ENCODE results near the gene NOB1.
A peak's percentile ranks its signal among the peaks of the same experiment; 100 is the strongest.
"Not testable (repeated sequence)": the region's sequence is repeated elsewhere in the genome, so short reads cannot be mapped to it uniquely, and the experiment has no call there.

The NOB1 gene

GRCh38 chr16:69761983-69762813 is 7.5 kb upstream of the NOB1 start, which contains the start of gene WWP2:
TSS of gene WWP2 (plus strand) at chr16:69762332. CDS start at chr16:69787011, 24,679 bp downstream.
- DNase-seq (ENCODE audit: low read depth), result peak; percentile 63

GRCh38 chr16:69757375-69757774 is 2.6 kb upstream of the NOB1 start:
- not testable (repeated sequence) for DNase-seq (ENCODE audit: low read depth)

- no peak for DNase-seq (ENCODE audit: low read depth)
Measured at GRCh38 chr16:69756705-69757104, 2.0 kb upstream of the NOB1 start.

- DNase-seq (ENCODE audit: low read depth), result no peak
Measured at GRCh38 chr16:69754143-69754468, 620 bp downstream of the NOB1 start.

GRCh38 chr16:69748694-69749345 is 5.9 kb downstream of the NOB1 start:
- DNase-seq (ENCODE audit: low read depth), result no peak

GRCh38 chr16:69747115-69747514 is 7.6 kb downstream of the NOB1 start:
- DNase-seq (ENCODE audit: low read depth), result no peak

- no peak for DNase-seq (ENCODE audit: low read depth)
Measured at GRCh38 chr16:69745959-69746358, 8.8 kb downstream of the NOB1 start.

- DNase-seq (ENCODE audit: low read depth), result no peak
Measured at GRCh38 chr16:69745232-69745612, 9.5 kb downstream of the NOB1 start.

- no peak for DNase-seq (ENCODE audit: low read depth)
Measured at GRCh38 chr16:69744363-69745231, 10.1 kb downstream of the NOB1 start.

- no peak for DNase-seq (ENCODE audit: low read depth)
Measured at GRCh38 chr16:69741951-69742904, 12.5 kb downstream of the NOB1 start.

- DNase-seq (ENCODE audit: low read depth), result no peak
Measured at GRCh38 chr16:69741519-69741918, 13.2 kb downstream of the NOB1 start.

GRCh38 chr16:69732101-69732500 is 22.6 kb downstream of the NOB1 start:
- DNase-seq (ENCODE audit: low read depth), result no peak

- not testable (repeated sequence) for DNase-seq (ENCODE audit: low read depth)
Measured at GRCh38 chr16:69731280-69731679, 23.4 kb downstream of the NOB1 start.

GRCh38 chr16:69729030-69729429 is 25.7 kb downstream of the NOB1 start:
- not testable (repeated sequence) for DNase-seq (ENCODE audit: low read depth)

GRCh38 chr16:69727916-69728270 is 26.8 kb downstream of the NOB1 start:
- no peak for DNase-seq (ENCODE audit: low read depth)

GRCh38 chr16:69726313-69727060 is 28.2 kb downstream of the NOB1 start, which contains the start of gene NQO1:
TSS of gene NQO1 (minus strand) at chr16:69726560. CDS start at chr16:69726439, 121 bp downstream.
- peak; percentile 78 for DNase-seq (ENCODE audit: low read depth)

GRCh38 chr16:69725480-69726312 is 29.0 kb downstream of the NOB1 start:
- DNase-seq (ENCODE audit: low read depth), result no peak

- DNase-seq (ENCODE audit: low read depth), result no peak
Measured at GRCh38 chr16:69724981-69725479, 29.7 kb downstream of the NOB1 start.

GRCh38 chr16:69724414-69724873 is 30.3 kb downstream of the NOB1 start:
- DNase-seq (ENCODE audit: low read depth), result no peak
